Left lung (tissue), 10 donors: ENCODE results near the gene APOA1. TPM values are rescaled to one million over a fixed set of nuclear protein-coding genes. Genes with fewer than 3 reads are reported as not detected.

Source experiments
- ATAC-seq: fragments of 200-7000 bp; cut with Tn5 transposase; one replicate; pipeline ENCODE4 v1.9.1; 2020; ENCODE audit warnings: moderate library complexity
- DNase-seq, 4 donors: peaks; one replicate each; pipeline ENCODE4 v3.0.0-alpha.2; 2013 to 2020
- H3K27ac ChIP-seq, 2 donors: fragments of 200-600 bp; sonication (generic) in 1 of 2; one replicate each; pipeline versions ENCODE4 v1.5.0 to v1.8.0; 2020 to 2021
- H3K27me3 ChIP-seq, 2 donors: fragments of 200-600 bp; sonication (generic) in 1 of 2; one replicate each; pipeline versions ENCODE4 v1.5.0 to v1.8.0; 2020 to 2021
- H3K36me3 ChIP-seq, 2 donors: fragments of 200-600 bp; sonication (generic) in 1 of 2; one replicate each; pipeline versions ENCODE4 v1.5.0 to v1.8.0; 2020 to 2021
- H3K4me1 ChIP-seq, 2 donors: fragments of 200-600 bp; one replicate each; pipeline ENCODE4 v1.8.0; 2021
- H3K4me3 ChIP-seq, 2 donors: fragments of 200-600 bp; sonication (generic) in 1 of 2; one replicate each; pipeline versions ENCODE4 v1.5.0 to v1.8.0; 2020 to 2021; ENCODE audit warnings: mild to moderate bottlenecking in 1 of 2
- H3K9me3 ChIP-seq, 2 donors: fragments of 200-600 bp; sonication (generic) in 1 of 2; one replicate each; pipeline versions ENCODE4 v1.5.0 to v1.8.0; 2020 to 2021
- CTCF ChIP-seq, 2 donors: fragments of 200-600 bp; sonication (generic) in 1 of 2; IDR thresholded peaks; one replicate each; pipeline versions ENCODE4 v1.5.0 to v1.8.0; 2021; ENCODE audit warnings: antibody characterized with exemption in 2 of 2
- intact Hi-C, 2 donors: fragments of 100-400 bp; cut with DNase I; formaldehyde crosslinking; loops; one replicate each; pipeline versions ENCODE4 v1.11.2 to v1.14.2; 2022
- polyA plus RNA-seq, 6 donors: library from polyadenylated mRNA; unstranded; fragments of 120-200 nt; gene quantifications; one replicate each; pipeline ENCODE4 v1.2.1, GENCODE V29; 2013; ENCODE audit not compliant: insufficient read length in 6 of 6
- total RNA-seq, 2 donors: library from RNA; stranded (reverse); fragmentation: NEBNext Ultra II Directional; extraction: Animal tissue kit (Norgen Biotek cat#: 25700); gene quantifications; one replicate each; pipeline ENCODE4 v1.2.1, GENCODE V29; 2021
- donor health status: DM: no; HTN: yes; CAD: no.
- donor health status: DM: no; HTN: no; CAD: no.

The APOA1 gene
- total and polyA plus RNA-seq, 8 donors, result 0.50 to 13.4 (median 4.7) TPM

GRCh38 chr11:116794851-116795250 lies 42.6 kb downstream of the APOA1 start:
- DNase-seq (no peak), ATAC-seq (no peak)
- no peak overlapping the region for H3K27ac ChIP-seq
- TF ChIP-seq CTCF (IDR thresholded peaks at IDR 0.05), result no peak
- H3K27me3 ChIP-seq, result no peaks in the 10 kb centered on the region
- peaks cover 6 to 12% of the 10 kb centered on the region in 2 donors for H3K4me1 ChIP-seq
- H3K36me3 ChIP-seq, result no peaks in the 10 kb centered on the region
- no peaks in the 10 kb centered on the region for H3K9me3 ChIP-seq
- intact Hi-C loops, result no loop called here
- H3K4me3 ChIP-seq, result no peak overlapping the region

GRCh38 chr11:116793772-116794097 lies 43.7 kb downstream of the APOA1 start:
- ATAC-seq (no peak), DNase-seq (no peak)
- H3K4me3 ChIP-seq, result no peak overlapping the region
- no peaks in the 10 kb centered on the region for H3K36me3 ChIP-seq
- H3K9me3 ChIP-seq, result no peaks in the 10 kb centered on the region
- no peaks in the 10 kb centered on the region for H3K27me3 ChIP-seq
- peaks cover 6 to 12% of the 10 kb centered on the region in 2 donors for H3K4me1 ChIP-seq
- no peak overlapping the region for H3K27ac ChIP-seq
- no peak for TF ChIP-seq CTCF (IDR thresholded peaks at IDR 0.05)
- intact Hi-C loops, result no loop called here

- Histone ChIP-seq H3K4me3 (no peak overlapping the region), H3K36me3 (no peaks in the 10 kb centered on the region), H3K9me3 (no peaks in the 10 kb centered on the region), H3K27ac (no peak overlapping the region), H3K4me1 (peaks cover 6 to 12% of the 10 kb centered on the region in 2 donors), H3K27me3 (no peaks in the 10 kb centered on the region)
- DNase-seq (no peak), ATAC-seq (no peak)
- intact Hi-C loops, result no loop called here
- no peak for TF ChIP-seq CTCF (IDR thresholded peaks at IDR 0.05)
Measured at GRCh38 chr11:116792869-116793771, 44.3 kb downstream of the APOA1 start.

- Histone ChIP-seq H3K4me3 (no peak overlapping the region), H3K36me3 (no peaks in the 10 kb centered on the region), H3K4me1 (peaks cover 6 to 13% of the 10 kb centered on the region in 2 donors), H3K27me3 (no peaks in the 10 kb centered on the region), H3K9me3 (no peaks in the 10 kb centered on the region), H3K27ac (no peak overlapping the region)
- TF ChIP-seq CTCF (IDR thresholded peaks at IDR 0.05), result no peak
- intact Hi-C loops, result no loop called here
- ATAC-seq, result no peak
- DNase-seq, result no peak
Measured at GRCh38 chr11:116792144-116792868, 45.1 kb downstream of the APOA1 start.

- intact Hi-C loops, result no loop called here
Measured at GRCh38 chr11:116791813-116792143, 45.6 kb downstream of the APOA1 start, which contains the start of gene APOA5. TSS of gene APOA5 (minus strand) at chr11:116791879. CDS start at chr11:116791860, 19 bp downstream.

More at GRCh38 chr11:116791813-116792143, 45.6 kb downstream of the APOA1 start, which contains the start of gene APOA5:
- ATAC-seq (no peak), DNase-seq (no peak)
- Histone ChIP-seq H3K4me1 (peaks cover 9 to 19% of the 10 kb centered on the region in 2 donors), H3K9me3 (no peaks in the 10 kb centered on the region), H3K4me3 (no peak within 1 kb of the TSS), H3K27me3 (no peaks in the 10 kb centered on the region), H3K27ac (no peak within 1 kb of the TSS), H3K36me3 (no peaks in the 10 kb centered on the region)
- TF ChIP-seq CTCF (IDR thresholded peaks at IDR 0.05), result no peak
